ENCODE data around the gene VEZT.
"Not testable (repeated sequence)": the region's sequence is repeated elsewhere in the genome, so short reads cannot be mapped to it uniquely, and the experiment has no call there.

Gene VEZT, protein sequence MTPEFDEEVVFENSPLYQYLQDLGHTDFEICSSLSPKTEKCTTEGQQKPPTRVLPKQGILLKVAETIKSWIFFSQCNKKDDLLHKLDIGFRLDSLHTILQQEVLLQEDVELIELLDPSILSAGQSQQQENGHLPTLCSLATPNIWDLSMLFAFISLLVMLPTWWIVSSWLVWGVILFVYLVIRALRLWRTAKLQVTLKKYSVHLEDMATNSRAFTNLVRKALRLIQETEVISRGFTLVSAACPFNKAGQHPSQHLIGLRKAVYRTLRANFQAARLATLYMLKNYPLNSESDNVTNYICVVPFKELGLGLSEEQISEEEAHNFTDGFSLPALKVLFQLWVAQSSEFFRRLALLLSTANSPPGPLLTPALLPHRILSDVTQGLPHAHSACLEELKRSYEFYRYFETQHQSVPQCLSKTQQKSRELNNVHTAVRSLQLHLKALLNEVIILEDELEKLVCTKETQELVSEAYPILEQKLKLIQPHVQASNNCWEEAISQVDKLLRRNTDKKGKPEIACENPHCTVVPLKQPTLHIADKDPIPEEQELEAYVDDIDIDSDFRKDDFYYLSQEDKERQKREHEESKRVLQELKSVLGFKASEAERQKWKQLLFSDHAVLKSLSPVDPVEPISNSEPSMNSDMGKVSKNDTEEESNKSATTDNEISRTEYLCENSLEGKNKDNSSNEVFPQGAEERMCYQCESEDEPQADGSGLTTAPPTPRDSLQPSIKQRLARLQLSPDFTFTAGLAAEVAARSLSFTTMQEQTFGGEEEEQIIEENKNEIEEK

DNA sequence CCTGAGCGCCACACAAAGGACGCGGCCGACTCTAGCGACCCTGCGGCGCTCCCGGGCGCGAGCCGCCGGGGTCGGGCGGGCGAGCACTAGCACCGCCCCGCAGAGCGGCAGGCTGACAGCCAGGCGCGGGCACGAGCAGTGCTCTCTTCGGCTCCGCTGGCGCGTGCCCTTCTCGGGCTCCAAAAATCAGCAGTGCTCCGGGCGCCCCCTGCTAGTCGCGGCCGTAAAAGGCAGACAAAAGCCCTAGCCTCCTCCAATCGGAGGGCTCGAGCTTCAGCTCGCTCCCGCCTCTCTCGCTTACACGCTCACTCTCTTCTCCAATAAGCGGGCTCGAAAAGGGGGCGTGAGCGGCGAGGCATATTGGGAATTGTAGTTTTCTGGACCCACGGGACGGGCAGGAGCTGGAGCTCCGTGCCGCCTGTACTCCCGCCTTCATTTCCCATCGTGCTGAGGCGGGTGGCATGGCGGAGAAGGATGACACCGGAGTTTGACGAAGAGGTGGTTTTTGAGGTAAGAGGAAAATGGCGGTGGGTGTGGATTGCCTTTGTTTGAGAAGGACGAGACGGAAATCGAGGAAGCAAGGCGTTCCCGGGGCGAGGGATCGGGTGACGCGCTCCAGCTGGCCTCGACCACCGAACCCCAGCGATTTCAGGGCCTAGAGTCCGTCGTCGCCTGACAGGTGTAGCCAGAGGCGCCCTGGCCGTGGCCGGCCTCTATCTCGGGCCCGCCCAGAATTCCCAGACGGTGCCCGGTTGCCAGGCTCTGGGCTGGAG is at the start of gene VEZT, which contains the start of gene FGD6:
TSS of gene VEZT (plus strand) at position 431 of the 773 bp plus-strand sequence. CDS start at position 475, 44 bp downstream.
TSS of gene FGD6 (minus strand) at position 91 of the 773 bp plus-strand sequence. CDS start 227 bp downstream, outside the sequence.
- DNase-seq, result peak; percentile 98

DNA sequence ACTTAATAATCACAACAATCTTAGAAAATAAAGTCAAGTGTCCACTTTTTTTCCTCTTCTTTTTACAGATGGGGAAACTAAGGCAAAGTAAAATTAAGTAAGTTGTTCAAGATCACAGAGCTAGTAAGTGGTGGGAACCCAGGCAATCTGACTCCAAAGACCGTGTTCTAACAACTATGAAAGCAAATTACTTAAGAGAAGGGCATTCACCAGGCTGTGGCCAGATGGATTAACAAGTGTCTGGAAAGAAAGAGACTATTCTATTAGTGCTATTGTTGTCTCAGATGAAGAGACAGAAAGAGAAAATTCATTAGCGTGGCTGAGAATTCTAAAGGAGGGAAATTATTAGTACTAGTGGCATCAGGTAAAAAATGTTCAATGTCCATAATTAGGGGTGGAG is 48.9 kb upstream of the VEZT start:
- no peak for DNase-seq

DNA sequence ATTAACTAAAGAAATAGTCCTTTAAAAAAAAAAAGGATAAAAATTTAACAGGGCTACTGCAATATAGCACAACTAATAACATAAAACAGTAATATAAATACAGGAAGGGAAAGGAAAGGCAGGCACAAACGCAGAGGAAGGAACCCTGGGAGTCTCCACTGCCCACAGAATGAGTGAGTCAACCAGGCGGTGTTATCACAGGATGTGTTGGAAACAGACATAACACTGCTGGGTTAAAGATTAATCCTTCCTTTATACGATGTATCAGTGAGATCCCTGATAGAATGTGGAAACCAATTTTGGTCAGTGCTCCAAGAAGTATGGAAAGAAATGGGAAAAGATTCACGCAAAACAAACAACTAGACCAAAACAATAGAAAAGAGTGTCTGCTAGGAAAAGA is 48.2 kb upstream of the VEZT start:
- no peak for DNase-seq

DNA sequence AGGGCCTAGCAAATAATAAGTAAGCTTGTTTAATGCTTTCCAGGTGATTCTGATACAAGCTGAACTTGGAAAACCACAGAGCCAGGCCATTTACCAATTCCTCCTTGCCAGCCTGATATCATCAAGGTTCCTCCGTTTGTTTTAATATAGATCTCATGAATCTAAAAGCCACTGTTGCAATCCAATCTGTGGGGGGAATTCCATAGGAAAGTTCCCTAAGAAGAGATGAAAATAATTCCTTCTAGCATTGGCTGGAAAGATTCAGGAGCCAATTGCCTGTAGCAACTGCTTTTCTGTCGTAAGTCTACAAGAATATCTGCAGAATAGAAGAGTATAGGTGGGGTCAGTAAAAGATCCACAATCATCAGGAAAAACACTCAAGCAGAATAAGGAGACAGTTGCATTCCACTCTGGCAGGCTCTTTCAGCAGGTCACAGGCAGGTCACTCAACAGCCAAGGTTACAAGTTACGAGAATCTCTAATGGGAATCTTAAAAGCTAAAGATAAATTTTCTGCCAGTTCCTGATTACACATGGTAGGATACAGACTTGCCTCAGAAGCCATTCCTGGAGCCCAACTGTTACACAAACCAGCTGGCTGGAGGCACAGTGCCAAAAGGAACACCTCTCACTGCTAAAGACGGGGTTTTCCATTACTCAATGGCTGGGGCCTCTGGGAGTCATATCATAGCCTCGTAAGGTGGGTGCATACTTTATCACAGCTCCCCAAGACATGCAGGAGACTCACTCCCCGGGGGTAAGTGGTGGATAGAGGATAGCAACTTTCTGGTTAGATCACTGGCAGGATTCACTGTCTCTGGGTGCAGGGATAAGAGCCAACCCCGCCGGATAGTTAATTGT is 44.0 kb upstream of the VEZT start:
- DNase-seq, result no peak

DNA sequence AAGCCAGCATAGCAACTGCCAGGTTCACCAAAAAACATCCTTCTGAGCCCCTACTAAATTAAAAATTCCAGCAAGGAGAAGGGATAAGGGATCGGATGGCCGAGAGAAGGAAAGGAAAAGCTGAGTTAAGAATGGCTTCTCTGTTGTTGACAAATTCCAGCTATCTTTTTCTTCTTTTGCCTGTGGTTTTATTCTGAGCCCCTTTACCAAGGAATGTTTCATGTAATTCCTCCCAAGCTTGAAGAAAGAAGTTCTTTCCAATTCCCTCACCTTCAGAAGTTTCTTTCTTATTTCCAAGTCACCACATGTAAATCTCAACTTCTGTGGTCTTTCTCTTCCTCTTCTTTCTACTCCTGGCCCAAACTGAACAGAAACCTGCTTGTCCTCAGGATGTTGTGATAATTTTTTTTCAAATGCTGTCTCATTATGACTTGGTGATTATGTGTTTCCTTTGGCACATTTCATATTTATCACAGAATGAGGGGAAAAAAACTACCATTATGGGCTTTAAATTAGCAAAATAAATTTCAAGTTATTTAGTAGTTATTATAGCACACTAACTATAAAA is 40.3 kb upstream of the VEZT start:
- DNase-seq, result no peak

DNA sequence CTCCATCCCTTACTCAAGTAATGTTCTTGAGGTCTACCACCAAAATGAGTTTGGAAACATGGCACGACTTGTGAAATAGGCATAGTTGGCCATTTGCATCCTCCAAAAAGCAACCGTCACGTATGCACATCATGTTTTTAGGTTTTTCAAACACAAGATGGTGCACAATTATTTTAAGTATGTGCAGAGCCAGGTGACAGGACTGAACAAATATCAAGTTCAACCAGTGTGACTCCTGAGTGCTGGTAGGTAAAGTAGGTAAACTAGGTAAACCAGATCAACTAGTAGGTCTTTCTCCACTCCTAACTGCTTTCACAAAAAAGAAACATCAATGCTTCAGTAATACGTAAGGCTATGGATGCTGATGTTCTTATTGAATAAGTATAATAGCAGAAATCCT is 39.5 kb upstream of the VEZT start:
- no peak for DNase-seq

DNA sequence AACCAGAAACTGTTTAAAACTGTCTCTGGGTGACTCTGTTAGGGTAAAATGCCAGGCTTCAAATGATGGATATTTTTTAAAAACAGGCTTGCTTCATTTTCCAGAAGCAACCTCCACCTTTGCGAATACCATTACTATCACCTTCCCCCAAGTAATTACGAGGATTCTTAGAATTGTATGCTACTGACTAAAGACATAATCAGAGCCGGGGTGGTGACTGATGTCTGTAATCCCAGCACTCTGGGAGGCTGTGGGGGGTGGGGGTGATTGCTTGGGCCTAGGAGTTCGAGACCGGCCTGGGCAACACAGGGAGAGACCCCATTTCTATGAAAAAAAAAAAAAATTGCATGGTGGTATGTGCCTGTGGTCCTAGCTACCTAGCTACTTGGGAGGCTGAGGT is 38.6 kb upstream of the VEZT start:
- DNase-seq, result no peak

DNA sequence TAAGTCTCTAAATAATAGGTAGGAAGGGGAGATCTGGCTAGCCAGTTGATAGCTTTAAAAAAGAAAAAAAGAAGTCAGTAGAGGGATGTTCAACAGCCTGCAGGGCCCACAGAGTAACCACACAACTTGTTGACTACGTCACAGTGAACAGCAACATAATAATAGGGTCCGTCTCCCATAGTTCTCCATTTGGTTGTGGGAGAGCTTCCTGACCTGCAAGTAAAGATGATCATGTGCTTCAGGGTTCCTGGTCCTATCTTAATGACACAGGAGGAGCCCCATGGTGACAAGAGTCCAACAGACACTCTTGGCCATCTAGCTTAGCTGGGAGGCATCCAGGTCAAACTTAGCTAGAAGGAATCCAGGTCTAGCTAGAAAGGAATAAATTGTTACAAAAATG is 36.5 kb upstream of the VEZT start:
- no peak for DNase-seq

DNA sequence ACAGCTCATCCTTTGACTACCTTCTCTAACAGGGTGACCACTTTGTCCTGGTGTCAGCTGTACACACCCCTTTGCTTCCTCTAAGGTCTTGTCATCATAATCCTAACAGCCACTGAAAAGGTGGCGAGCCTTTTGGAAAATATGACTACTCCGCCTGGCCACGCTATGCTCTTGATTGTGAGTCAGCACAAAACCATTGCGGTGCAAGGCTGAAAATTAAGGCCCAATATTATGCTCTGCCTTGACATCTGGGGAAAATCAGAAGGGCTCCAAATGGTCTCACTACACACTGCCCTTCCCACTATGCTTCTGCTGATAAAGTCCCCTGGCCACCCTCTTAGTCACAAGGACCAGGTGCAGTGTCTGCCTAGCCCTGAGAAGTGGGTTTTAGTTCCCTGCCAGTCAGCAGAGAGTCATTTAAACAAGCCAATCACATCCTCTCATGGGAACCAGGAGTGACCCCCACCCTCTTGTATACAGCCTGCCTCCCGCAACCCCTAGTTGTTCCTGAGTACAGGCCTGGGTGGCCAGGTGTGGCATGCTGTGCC is 34.7 kb upstream of the VEZT start:
- DNase-seq, result no peak

DNA sequence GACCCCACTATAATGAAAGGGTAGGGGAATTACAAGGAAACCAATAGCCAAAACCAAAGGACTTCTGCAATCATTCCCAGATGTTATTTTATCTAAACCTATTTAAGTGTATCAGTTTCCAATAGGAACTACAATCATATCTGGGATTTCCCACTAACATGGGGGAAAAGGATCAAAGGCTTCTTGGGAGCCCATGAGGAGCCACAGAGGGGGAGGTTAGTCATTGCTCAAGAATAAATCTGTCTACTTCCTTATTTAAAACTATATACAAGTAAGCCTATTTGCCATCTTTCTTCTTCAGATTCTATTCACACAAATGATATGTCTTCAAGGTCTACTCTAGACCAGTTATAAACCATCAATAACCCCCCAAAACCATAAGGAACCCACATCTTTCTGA is 33.5 kb upstream of the VEZT start:
- no peak for DNase-seq

DNA sequence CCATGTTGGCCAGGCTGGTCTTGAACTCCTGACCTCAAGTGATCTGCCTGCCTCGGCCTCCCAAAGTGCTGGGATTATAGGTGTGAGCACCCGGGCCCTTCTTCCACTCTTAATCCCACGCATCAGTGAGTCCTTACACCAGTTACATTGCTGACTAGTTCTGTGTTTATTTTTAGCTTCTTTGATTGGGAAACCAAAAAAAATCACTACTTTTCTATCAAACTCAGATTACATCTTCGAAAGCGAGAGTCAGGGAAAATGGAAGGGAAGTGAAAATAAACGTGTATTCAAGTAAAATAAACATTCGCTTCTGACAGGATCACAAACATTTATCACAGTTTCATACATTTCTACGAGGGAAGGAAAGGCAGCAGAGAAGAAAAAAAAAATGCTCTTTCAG is 32.5 kb upstream of the VEZT start:
- DNase-seq, result no peak

DNA sequence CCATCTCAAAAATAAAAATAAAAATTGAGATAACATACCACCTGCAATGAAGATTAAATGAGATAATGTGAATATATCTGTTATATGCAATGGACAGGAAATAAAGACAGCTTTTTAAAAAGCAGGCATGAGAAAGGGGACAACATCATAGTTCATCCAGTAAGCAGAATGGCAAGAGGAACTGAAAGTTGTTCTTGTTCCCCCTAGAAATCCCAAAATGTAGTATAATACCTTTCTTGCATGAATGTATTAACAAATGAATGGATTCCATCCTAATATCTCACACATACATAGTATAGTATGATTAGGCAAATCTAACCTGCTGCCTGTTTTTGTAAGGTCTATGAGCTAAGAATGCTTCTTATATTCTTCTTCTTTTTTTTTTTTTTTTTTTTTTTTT is 31.8 kb upstream of the VEZT start:
- no peak for DNase-seq

DNA sequence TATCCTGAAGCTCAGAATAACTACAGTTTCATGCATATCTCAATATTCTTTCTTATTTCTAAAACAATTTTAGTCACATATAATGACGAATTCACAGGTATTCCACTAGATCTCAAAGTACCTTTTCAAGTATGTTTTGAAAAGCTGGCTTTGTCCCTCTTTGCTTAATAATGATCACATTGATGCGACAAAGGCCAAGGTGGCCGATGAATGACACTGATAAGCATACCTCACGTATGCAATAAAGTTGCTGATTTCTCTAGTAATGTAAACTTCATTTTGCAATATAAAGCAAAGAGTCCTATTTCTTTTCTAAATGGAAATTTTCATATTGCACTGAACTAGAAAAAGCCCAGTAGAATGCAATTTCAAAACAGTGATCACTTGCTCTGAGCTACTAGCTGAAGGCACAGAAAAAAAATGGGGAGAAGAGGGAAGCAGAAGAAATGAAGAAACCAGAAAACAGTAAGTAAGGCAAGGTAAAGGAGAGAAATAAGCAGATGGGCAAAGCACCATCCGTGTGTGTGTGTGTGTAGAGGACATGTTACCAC is 29.7 kb upstream of the VEZT start:
- DNase-seq, result no peak

DNA sequence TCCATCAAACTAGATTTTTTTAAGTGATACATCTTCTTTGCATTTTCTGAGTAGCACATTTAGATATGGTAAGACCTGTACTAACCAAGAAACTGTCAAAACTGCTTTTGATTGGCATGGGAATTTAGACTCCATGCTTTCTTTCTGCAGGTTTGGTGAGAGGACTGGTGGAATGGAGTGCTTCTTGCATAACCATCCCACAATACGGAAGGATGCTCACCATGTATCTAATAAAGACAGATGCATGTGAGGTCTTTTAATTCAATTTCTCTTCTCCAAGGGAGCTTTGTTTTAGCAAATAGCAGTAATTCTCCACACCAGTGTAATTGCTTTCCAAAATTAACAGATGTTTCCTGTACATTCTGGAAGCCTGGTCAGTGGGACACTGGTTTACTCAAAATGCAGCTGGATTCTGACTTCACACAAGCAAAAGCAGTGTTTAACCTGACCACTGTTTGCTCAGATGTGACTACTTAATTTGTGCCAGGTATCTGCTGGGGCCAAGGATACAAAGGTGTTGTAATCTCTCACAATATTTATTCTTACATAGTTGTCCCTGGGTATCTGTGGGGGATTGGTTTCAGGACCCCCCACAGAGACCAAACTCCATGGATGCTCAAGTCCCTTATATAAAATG is 26.4 kb upstream of the VEZT start:
- no peak for DNase-seq

DNA sequence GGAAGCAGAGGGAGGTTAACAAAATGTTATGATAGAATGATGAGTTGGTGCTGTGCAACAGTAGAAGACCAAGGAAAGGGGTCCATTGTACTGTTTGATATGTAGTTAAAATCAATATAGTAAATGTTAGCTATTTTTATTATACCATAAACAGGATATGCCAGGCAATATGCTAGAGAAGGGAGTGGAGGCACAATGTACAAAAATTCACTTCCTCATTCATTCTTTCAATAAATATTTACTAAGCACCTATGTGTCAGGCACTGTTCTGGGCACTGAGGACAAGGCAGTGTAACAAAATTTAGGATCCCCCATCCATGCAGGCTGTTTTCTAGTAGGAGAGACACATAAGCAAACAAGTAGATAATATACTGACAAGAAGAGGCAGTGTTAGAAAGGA is 25.3 kb upstream of the VEZT start:
- no peak for DNase-seq

DNA sequence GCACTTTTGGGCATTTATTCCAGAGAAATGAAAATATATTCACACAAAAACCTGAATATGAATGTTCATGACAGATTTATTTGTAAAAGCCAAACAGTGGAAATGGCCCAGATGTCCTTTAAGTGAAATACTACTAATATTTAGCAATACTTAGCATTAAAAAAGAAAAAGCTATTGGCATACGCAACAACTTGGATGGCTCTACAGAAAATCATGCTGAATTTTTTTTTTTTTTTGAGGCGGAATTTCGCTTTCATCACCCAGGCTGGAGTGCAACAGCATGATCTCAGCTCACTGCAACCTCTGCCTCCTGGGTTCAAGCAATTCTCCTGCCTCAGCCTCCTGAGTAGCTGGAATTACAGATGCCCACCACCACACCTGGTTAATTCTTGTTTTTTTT is 24.5 kb upstream of the VEZT start:
- no peak for DNase-seq

DNA sequence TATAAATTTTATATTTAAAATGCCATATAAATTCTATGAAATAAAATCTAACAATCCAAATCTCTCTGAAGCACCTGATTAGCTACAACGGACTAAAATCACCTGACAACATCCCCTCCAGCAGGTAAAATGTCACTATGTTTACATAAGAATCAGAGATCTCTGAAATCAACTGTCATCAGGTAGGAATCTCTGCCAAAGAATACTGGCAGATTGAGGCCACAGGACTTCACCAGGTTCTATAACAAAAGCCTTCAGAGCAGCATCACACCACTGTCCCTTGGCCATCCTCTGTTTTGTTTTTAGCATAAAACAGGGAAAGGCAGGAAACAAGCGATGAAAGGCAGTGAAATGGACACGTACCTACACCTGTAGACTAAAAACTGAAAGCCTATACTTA is 22.5 kb upstream of the VEZT start:
- no peak for DNase-seq

DNA sequence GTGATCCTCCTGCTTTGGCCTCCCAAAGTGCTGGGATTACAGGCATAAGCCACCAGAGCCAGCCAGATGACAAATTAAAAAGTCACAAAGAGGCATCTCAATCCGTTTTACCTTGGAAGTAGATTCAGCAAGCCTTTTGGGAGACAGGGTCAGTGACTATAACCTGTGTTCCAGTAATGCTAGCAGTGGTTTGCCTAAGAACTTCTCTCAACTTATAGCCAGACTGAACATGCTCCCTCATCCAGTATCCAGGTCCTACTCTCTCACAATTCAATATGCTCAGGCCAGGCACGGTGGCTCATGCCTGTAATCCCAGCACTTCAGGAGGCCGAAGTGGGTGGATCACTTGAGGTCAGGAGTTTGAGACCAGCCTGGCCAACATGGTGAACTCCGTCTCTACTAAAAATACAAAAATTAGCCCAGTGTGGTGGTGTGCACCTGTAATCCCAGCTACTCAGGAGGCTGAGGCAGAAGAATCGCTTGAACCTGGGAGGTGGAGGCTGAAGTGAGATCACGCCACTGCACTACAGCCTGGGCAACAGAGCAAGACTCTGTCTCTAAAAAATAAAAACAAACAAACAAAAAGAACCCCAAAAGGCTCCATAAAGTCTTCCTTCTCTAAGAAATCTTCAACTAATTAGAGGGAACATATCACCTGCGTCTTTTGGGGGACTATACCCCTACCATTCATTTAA is 20.6 kb upstream of the VEZT start:
- not testable (repeated sequence) for DNase-seq

DNA sequence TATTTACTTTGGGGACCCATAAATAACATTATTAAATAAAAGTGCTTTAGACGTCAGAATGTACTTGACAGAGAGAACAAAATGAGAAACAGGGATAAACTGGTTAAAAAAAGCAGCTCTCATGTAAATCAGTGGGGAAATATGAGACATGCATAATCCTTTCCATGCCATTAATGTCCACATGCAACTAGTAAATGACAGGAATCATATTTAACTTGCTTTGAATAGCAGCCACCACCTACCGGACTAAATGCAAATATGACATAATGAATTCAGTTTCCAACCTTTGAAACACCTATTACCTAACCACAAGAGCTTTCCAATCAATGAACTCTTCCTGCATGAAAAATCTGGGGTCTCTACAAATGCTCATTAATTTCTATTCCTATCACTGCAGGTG is 20.0 kb upstream of the VEZT start:
- DNase-seq, result no peak

DNA sequence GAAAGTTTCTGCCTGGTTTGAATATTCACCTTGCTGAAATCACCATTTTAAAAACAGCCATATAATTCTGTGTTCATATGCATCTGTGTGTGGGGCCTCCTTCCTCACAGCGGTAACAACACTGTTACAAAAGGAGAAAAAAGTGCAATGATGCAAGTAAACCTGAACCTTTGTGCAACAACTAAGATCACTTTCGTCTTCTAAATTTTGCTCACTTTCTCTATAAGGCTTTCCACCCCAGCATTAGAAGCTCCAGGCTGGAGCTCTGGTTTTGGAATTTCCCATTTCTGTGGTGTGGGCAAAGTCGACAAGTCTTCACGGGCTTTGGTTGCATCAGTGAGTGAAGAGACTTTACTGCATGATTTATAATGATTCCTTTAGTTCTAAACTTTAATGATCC is 18.7 kb upstream of the VEZT start:
- no peak for DNase-seq

Measured in NCI-H1092 treated with DMSO at 0.1 percent for 48 hours (cell line).